ENCODE data around the gene BARD1. TPM values are rescaled to one million over a fixed set of nuclear protein-coding genes. Genes with fewer than 3 reads are reported as not detected.

The BARD1 gene
- total RNA-seq, 1 donor from 2014 or later, result 39.3 TPM

Small RNA genes within 50 kb of the gene (small RNA-seq; reads per million reads assigned to genes)
- gene SNORA70I (ENCODE audit: low replicate concordance), result 0.78 reads per million, percentile 74 among the genes with 10 or more reads in this experiment
